Activated CD4-positive, alpha-beta memory T cell treated with anti-CD3 and anti-CD28 coated beads for 36 hours (primary cell): Measurements from ENCODE around the gene ADSL. TPM values are rescaled to one million over a fixed set of nuclear protein-coding genes. Genes with fewer than 3 reads are reported as not detected.
"Not testable (repeated sequence)": the region's sequence is repeated elsewhere in the genome, so short reads cannot be mapped to it uniquely, and the experiment has no call there.

Experiments used
- CTCF ChIA-PET: fragments of 350-600 bp; sonication (Branson Sonifier 250); formaldehyde crosslinking; loops from one replicate; lab custom pipeline; 2021; ENCODE audit warnings: antibody characterized with exemption, inconsistent platforms; lab: Charles Lee
- POLR2A ChIA-PET: fragments of 350-600 bp; sonication (Branson Sonifier 250); formaldehyde crosslinking; loops from one replicate; lab custom pipeline; 2021; ENCODE audit warnings: antibody characterized with exemption; lab: Charles Lee
- DNase-seq: peaks from one replicate; pipeline ENCODE4 v3.0.0-alpha.2; 2020
- H3K27ac Mint-ChIP-seq: one replicate; pipeline ENCODE4 v1.8.0; 2021; ENCODE audit warnings: mixed read lengths
- H3K27me3 Mint-ChIP-seq: one replicate; pipeline ENCODE4 v1.8.0; 2021; ENCODE audit warnings: mixed read lengths
- H3K36me3 Mint-ChIP-seq: one replicate; pipeline ENCODE4 v1.8.0; 2021; ENCODE audit warnings: mixed read lengths
- H3K4me1 Mint-ChIP-seq: one replicate; pipeline ENCODE4 v1.8.0; 2021; ENCODE audit warnings: low read depth, mixed read lengths
- H3K4me3 Mint-ChIP-seq: one replicate; pipeline ENCODE4 v1.8.0; 2021; ENCODE audit warnings: mild to moderate bottlenecking, mixed read lengths
- H3K9me3 Mint-ChIP-seq: one replicate; pipeline ENCODE4 v1.8.0; 2021; ENCODE audit warnings: mixed read lengths
- intact Hi-C: fragments of 100-400 bp; cut with micrococcal nuclease; formaldehyde crosslinking; loops from one replicate; pipeline ENCODE4 v1.15.1; 2023
- total RNA-seq, 2 experiments: library from RNA; stranded (reverse); gene quantifications; one replicate each; pipeline ENCODE4 v1.2.3, GENCODE V29; 2021

Gene ADSL
- total RNA-seq = 100 to 1,000 TPM; 143 to 146 TPM

DNA sequence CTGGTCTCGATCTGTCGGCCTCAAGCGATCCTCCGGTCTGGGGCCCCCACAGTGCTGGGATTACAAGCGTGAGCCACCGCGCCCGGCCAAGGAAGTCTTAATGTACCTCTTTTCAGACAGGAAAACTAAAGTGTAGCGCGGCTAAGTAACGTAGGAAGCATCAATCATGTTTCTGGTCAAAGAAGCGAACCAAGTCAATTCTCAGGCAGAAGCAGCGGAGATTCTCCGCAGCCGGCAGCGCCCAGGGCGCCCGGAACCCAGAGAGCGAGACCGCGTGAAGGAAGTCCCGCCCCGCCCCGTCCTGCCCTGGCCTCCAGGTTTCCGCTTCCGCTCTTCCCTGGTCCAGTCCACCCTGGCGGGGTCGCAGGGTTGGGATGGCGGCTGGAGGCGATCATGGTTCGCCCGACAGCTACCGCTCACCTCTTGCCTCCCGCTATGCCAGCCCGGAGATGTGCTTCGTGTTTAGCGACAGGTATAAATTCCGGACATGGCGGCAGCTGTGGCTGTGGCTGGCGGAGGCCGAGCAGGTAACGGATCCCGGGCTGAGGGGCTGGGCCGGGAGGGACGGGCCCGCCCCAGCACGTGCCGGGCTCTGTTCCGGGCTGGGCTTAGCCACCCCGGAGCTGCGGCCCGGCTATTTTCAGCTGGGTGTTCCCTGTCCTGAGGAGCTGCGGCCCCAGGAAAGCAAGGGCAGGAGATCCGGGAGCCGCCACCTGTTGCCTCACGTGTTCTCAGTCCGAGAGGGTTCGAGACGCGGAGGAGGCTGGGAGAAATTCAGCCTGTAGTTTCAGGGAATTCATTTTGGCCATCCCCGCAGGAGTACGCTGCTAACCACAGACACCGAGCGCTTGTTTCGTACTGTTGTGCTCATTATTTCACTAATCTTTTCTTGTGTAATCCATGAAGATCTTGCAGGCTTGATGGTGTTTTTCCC lies at the start of gene ADSL:
Gene ADSL (plus strand): TSS at position 316 of the 934 bp plus-strand sequence. CDS start 59 bp downstream, at position 375.
- peaks cover 26% of the 10 kb centered on the region for H3K36me3 Mint-ChIP-seq
- peak within 1 kb of the TSS; percentile 100 for H3K27ac Mint-ChIP-seq
- H3K4me3 Mint-ChIP-seq = peak within 1 kb of the TSS; percentile 99
- intact Hi-C loops = loop anchor here (1.0 to 10.0 kb wide), 9 partner anchors 11 to 814 kb away; partner anchors contain the start of genes RPS19BP1 and TNRC6B
- POLR2A ChIA-PET = interaction anchor here (0.7 to 3.1 kb wide), 12 partner anchors 10 to 302 kb away, joined by 3 to 32 read pairs (median 5); partner anchors contain the start of gene TNRC6B
- no peaks in the 10 kb centered on the region for H3K9me3 Mint-ChIP-seq
- CTCF ChIA-PET = interaction anchor here (0.7 to 5.2 kb wide), 29 partner anchors 8 to 818 kb away, joined by 3 to 61 read pairs (median 6); partner anchors contain the start of gene TNRC6B
- DNase-seq = peak; percentile 91
- H3K27me3 Mint-ChIP-seq = no peaks in the 10 kb centered on the region
- peaks cover 49% of the 10 kb centered on the region for H3K4me1 Mint-ChIP-seq

DNA sequence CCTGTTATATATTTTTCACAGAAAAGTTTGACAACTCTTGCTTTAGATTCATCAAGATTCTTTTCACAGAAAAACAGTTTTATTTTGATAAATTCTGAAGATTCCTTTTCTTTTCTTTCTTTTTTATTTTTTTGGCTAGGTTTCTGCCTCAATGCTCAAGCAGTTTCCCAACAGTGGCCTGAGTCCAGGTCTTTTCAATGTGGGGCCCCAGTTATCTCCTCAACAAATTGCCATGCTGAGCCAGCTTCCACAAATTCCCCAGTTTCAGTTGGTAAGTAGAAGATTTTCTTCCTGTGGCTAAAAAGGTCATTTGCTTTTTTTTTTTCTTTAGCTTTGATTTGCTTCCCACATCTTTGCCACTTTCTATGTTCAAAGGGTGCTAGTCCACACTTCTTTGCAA lies 46.0 kb upstream of the ADSL start:
- peaks cover 27% of the 10 kb centered on the region for H3K36me3 Mint-ChIP-seq
- DNase-seq = no peak
- H3K4me1 Mint-ChIP-seq = peaks cover 18% of the 10 kb centered on the region
- POLR2A ChIA-PET = no interaction called here
- no peaks in the 10 kb centered on the region for H3K9me3 Mint-ChIP-seq
- H3K27ac Mint-ChIP-seq = no peak overlapping the region
- CTCF ChIA-PET = interaction anchor here (0.9 kb wide), 1 partner anchor 47 kb away, joined by 3 read pairs; no protein-coding TSS in a partner anchor
- H3K27me3 Mint-ChIP-seq = no peaks in the 10 kb centered on the region
- H3K4me3 Mint-ChIP-seq = no peak overlapping the region
- intact Hi-C loops = no loop called here

DNA sequence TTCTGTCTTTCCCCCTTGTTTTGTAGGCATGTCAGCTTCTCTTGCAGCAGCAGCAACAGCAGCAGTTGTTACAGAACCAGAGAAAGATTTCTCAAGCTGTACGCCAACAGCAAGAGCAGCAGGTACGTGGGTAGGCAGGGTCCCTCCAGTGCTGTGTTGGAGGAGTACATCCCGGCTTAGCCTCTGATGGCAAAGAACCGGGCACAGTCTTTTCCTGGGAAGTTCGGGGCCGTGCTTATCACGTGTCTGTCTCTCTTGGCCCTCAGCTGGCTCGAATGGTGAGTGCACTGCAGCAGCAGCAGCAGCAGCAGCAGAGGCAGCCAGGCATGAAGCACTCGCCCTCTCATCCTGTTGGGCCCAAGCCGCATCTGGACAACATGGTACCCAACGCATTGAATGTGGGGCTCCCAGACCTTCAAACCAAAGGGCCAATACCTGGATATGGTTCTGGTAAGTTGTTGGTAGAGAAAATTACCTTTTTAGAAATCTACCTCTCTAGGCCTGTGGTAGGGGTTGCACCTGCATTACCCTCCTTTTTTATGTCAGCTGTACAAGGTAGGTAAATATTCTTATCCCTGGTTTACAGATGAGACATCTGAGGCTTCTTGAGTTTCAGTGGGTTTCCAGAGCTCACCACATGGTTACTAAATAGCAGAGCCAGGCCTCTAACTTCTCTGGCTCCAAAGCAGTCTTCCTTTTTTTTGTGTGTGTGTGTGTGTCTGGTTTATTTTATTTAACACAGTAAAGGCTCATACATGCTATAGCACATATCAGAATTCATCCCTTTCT lies 45.2 kb upstream of the ADSL start:
- ChIA-PET POLR2A (no interaction called here), CTCF (interaction anchor here (0.5 kb wide), 1 partner anchor 113 kb away, joined by 3 read pairs; no protein-coding TSS in a partner anchor)
- peaks cover 16% of the 10 kb centered on the region for H3K4me1 Mint-ChIP-seq
- peaks cover 20% of the 10 kb centered on the region for H3K36me3 Mint-ChIP-seq
- peak overlapping the region; percentile 13 for H3K27ac Mint-ChIP-seq
- no peaks in the 10 kb centered on the region for H3K9me3 Mint-ChIP-seq
- no peak overlapping the region for H3K4me3 Mint-ChIP-seq
- no peak for DNase-seq
- no peaks in the 10 kb centered on the region for H3K27me3 Mint-ChIP-seq
- intact Hi-C loops = no loop called here

DNA sequence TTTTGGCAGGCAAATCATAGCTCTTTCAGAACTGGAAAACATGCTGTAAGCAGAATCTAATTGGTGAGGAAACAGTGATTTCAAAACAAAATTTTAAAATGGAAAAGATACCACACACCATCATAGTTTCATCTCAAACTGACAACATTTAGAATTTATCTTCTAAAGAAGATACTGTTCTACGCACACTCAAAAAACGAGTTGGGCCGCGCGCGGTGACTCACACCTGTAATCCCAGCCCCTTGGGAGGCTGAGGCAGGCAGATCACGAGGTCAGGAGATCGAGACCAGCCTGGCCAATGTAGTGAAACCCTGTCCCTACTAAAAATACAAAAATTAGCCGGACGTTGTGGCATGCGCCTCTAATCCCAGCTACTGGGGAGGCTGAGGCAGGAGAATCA lies 44.2 kb upstream of the ADSL start:
- H3K27me3 Mint-ChIP-seq = no peaks in the 10 kb centered on the region
- peak; percentile 50 for DNase-seq
- CTCF ChIA-PET = no interaction called here

DNA sequence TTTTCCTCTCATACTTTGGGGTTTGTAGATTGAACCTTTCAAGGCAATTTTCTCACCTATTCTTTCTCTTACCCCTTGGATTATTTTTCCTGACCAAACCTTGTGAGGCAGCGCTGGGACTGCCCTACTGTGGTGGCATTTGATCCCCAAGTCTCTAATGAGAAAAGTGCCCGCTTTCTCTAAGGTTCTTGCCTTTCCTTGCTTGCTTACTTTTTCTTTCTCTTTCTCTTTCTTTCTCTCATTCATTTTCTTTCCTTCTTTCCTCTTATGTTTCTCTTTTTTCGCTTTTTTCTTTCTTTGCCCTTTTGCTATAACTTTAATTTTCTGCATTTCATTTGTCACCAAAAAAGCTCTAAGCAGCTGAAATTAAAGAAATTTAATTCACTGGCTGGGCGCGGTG lies 40.7 kb upstream of the ADSL start:
- H3K4me3 Mint-ChIP-seq = no peak overlapping the region
- H3K9me3 Mint-ChIP-seq = no peaks in the 10 kb centered on the region
- peaks cover 38% of the 10 kb centered on the region for H3K4me1 Mint-ChIP-seq
- H3K27me3 Mint-ChIP-seq = no peaks in the 10 kb centered on the region
- CTCF ChIA-PET = interaction anchor here (0.6 to 1.2 kb wide), 2 partner anchors 42 to 371 kb away, joined by 3 to 6 read pairs; no protein-coding TSS in a partner anchor
- intact Hi-C loops = no loop called here
- POLR2A ChIA-PET = no interaction called here
- no peak overlapping the region for H3K27ac Mint-ChIP-seq
- DNase-seq = no peak
- H3K36me3 Mint-ChIP-seq = peaks cover 29% of the 10 kb centered on the region

More for the DNA sequence above, 44.2 kb upstream of the ADSL start:
- Mint-ChIP-seq H3K4me3 (no peak overlapping the region), H3K27ac (no peak overlapping the region), H3K9me3 (no peaks in the 10 kb centered on the region), H3K4me1 (peaks cover 16% of the 10 kb centered on the region), H3K36me3 (peaks cover 18% of the 10 kb centered on the region)
- intact Hi-C loops = no loop called here
- POLR2A ChIA-PET = no interaction called here

DNA sequence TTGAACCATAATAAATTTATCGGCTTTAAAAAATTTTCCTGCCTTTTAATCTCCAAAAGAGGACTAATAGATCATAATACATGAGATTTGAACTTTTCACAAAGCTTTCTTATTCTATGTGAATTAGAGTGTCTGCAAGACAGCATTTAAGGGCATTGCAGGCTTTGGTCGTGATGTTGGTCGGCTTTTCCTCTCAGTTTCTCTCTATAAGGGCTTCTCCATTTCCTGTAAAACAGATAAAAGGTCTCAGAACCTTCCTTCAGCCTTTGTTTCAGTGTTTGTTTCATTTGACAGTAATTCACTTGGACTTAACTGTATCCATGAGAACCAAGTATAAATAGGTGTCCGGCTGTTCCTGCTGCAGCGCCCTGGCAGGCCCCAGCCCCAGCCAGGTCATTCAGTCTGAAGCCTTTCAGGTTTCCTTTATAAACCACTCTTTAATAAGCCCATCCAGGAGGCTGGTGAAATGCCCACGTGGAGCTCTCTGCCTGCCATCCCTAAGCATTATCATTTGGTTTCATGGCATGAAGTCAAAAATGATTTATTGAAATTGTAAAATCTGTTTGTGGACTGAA lies 37.2 kb upstream of the ADSL start:
- Mint-ChIP-seq H3K9me3 (no peaks in the 10 kb centered on the region), H3K4me1 (peaks cover 32% of the 10 kb centered on the region), H3K27me3 (no peaks in the 10 kb centered on the region), H3K36me3 (peaks cover 32% of the 10 kb centered on the region), H3K4me3 (no peak overlapping the region), H3K27ac (peak overlapping the region; percentile 30)
- intact Hi-C loops = no loop called here
- POLR2A ChIA-PET = interaction anchor here (1.0 kb wide), 1 partner anchor 15 kb away, joined by 3 read pairs; no protein-coding TSS in a partner anchor
- DNase-seq = no peak
- CTCF ChIA-PET = no interaction called here

DNA sequence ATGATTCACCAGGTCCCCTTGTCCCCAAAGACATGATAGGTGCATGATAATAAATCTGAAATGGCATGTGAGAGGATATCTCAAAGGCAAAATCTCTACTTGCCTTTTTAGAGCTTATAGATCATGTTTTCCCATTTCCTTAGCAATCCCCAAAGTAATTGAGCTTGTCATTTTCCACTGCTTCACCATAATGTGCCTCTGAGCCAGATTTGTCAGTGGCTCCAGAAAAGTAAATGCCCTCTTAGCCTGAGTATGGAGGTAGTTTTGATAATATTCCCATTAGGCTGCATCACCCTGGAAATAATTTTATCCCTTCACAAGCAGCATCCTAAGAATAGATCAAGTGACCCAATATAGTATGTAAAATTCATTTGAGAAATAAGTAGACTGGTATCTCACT lies 36.7 kb upstream of the ADSL start:
- no peak overlapping the region for H3K27ac Mint-ChIP-seq
- POLR2A ChIA-PET = interaction anchor here (1.0 kb wide), 1 partner anchor 14 kb away, joined by 3 read pairs; no protein-coding TSS in a partner anchor
- intact Hi-C loops = no loop called here

DNA sequence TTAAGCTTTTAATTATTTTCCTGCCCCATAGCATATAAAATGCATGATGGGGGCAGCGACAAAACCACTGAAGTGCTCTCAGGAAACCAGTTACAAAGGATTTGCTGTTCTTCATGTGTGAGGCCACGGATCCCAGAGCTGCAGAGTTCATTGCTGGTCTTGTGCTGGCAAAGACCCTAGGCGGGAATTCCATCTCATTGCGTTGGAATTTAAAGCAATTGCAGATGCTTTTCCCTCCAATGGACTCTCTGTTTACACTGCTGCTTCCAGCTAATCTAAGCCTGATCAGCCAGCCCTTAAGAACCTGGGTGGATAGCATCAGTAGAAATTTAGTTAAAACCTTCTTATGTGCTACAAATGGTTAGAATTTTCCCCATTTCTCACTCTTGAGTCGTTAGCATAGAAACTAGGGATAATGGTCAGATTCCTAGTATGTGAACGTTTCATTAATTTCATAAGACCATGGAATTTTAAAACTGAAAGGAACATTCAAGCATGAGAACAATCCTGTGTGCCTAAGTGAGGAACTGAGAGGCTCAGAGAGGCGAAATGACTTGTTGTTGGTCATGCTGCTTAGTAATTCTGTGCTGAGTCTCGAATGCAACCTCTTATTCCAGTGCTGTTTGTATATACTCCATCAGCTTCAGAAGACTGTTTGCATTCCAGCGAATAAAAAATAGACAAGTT lies 36.1 kb upstream of the ADSL start:
- CTCF ChIA-PET = no interaction called here
- intact Hi-C loops = no loop called here
- no peaks in the 10 kb centered on the region for H3K27me3 Mint-ChIP-seq
- no peaks in the 10 kb centered on the region for H3K9me3 Mint-ChIP-seq
- H3K36me3 Mint-ChIP-seq = peaks cover 36% of the 10 kb centered on the region
- POLR2A ChIA-PET = interaction anchor here (1.0 kb wide), 1 partner anchor 14 kb away, joined by 3 read pairs; no protein-coding TSS in a partner anchor
- DNase-seq = no peak
- H3K27ac Mint-ChIP-seq = no peak overlapping the region
- peaks cover 33% of the 10 kb centered on the region for H3K4me1 Mint-ChIP-seq
- no peak overlapping the region for H3K4me3 Mint-ChIP-seq

More for the DNA sequence above, 36.7 kb upstream of the ADSL start:
- H3K36me3 Mint-ChIP-seq = peaks cover 34% of the 10 kb centered on the region
- no peak overlapping the region for H3K4me3 Mint-ChIP-seq
- CTCF ChIA-PET = no interaction called here
- no peaks in the 10 kb centered on the region for H3K9me3 Mint-ChIP-seq
- peaks cover 33% of the 10 kb centered on the region for H3K4me1 Mint-ChIP-seq
- DNase-seq = no peak
- H3K27me3 Mint-ChIP-seq = no peaks in the 10 kb centered on the region

DNA sequence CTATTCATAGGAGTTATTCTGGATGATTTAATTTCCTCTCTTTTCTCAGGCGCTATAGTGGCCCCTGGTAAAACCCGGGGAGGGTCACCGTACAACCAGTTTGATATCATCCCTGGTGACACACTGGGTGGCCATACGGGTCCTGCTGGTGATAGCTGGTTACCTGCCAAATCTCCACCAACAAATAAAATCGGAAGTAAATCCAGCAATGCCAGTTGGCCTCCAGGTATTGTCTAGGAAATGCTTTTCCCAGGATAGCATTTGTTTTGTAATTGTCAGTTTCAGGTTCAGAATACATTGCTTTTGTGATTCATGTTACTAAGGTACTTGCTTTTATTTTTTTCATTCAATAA lies 35.6 kb upstream of the ADSL start:
- peaks cover 33% of the 10 kb centered on the region for H3K4me1 Mint-ChIP-seq
- peaks cover 41% of the 10 kb centered on the region for H3K36me3 Mint-ChIP-seq
- no peak for DNase-seq
- CTCF ChIA-PET = no interaction called here
- no peaks in the 10 kb centered on the region for H3K9me3 Mint-ChIP-seq
- H3K4me3 Mint-ChIP-seq = no peak overlapping the region
- POLR2A ChIA-PET = no interaction called here
- H3K27me3 Mint-ChIP-seq = no peaks in the 10 kb centered on the region
- no peak overlapping the region for H3K27ac Mint-ChIP-seq
- intact Hi-C loops = no loop called here

DNA sequence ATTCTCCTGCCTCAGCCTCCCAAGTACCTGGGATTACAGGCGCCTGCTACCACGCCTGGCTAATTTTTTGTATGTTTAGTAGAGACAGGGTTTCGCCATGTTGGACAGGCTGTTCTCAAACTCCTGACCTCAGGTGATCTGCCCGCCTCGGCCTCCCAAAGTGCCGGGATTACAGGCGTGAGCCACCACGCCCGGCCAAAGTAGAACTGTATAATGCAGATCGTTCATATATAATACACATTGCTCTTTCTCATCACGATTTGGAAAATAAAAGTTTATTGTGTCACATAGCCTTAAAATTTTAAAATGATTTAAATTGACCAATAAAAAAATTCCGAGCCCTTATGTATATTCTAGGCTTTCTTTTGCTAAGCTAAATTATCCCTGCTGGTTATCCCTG lies 34.7 kb upstream of the ADSL start:
- H3K36me3 Mint-ChIP-seq = peaks cover 46% of the 10 kb centered on the region

DNA sequence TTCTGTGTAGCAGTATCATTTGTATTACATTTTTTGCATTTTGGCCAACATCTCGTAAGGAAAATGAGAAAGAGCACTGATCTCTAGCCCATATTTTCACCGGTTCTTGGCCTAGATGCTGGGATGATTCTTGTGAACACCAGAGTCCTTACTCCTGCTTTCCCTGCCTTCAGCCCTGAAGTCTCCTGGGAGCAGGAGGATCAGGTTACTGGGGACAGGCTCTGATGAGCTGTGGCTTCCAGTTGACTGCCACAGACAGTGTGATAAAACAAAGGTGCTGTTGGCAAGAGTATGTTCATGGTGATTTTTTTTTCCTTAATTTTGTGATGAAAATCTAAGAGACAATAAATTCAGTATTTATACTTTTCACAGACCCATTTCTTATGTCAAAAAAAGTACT lies 34.2 kb upstream of the ADSL start:
- DNase-seq = no peak
- intact Hi-C loops = no loop called here
- Mint-ChIP-seq H3K4me1 (peaks cover 37% of the 10 kb centered on the region), H3K9me3 (no peaks in the 10 kb centered on the region), H3K4me3 (no peak overlapping the region), H3K27me3 (no peaks in the 10 kb centered on the region), H3K36me3 (peaks cover 50% of the 10 kb centered on the region), H3K27ac (no peak overlapping the region)
- POLR2A ChIA-PET = no interaction called here
- CTCF ChIA-PET = no interaction called here

More for the DNA sequence above, 34.7 kb upstream of the ADSL start:
- H3K27me3 Mint-ChIP-seq, H3K9me3 Mint-ChIP-seq, DNase-seq, H3K4me3 Mint-ChIP-seq, POLR2A ChIA-PET, intact Hi-C loops, CTCF ChIA-PET, H3K27ac Mint-ChIP-seq: not testable (repeated sequence)
- peaks cover 34% of the 10 kb centered on the region for H3K4me1 Mint-ChIP-seq
